Loucy (cell line): ENCODE data around the gene JAKMIP3.

Source experiments
- CTCF ChIP-seq: fragments of 200-600 bp; sonication (generic); conservative IDR thresholded peaks from 2 replicates; pipeline ENCODE4 v1.5.1; 2014; ENCODE audit warnings: mild to moderate bottlenecking, antibody characterized with exemption, low read length
- EZH2phosphoT487 ChIP-seq: fragments of 200-600 bp; IDR thresholded peaks from 2 replicates; pipeline ENCODE4 v1.6.1; 2018; ENCODE audit warnings: antibody characterized with exemption, mild to moderate bottlenecking, moderate library complexity, borderline replicate concordance

- no peak for TF ChIP-seq CTCF
- TF ChIP-seq EZH2phosphoT487, result no peak
These were observed 35.0 kb downstream of the JAKMIP3 start for GRCh38 chr10:132100556-132101349.
